HG03521 (cell line): ENCODE measurements around the gene RMI2.

ENCODE experiments used
- ATAC-seq: cut with Tn5 transposase; IDR thresholded peaks from one replicate; pipeline ENCODE4 v1.9.1; 2021; ENCODE audit warnings: mild to moderate bottlenecking, moderate library complexity; ENCODE audit not compliant: unreplicated experiment

Gene RMI2

GRCh38 chr16:11380836-11381235, 35.6 kb downstream of the RMI2 start:
- no peak for ATAC-seq

GRCh38 chr16:11383481-11384183, 38.4 kb downstream of the RMI2 start:
- ATAC-seq = no peak

GRCh38 chr16:11384184-11384955, 39.1 kb downstream of the RMI2 start:
- no peak for ATAC-seq

DNA sequence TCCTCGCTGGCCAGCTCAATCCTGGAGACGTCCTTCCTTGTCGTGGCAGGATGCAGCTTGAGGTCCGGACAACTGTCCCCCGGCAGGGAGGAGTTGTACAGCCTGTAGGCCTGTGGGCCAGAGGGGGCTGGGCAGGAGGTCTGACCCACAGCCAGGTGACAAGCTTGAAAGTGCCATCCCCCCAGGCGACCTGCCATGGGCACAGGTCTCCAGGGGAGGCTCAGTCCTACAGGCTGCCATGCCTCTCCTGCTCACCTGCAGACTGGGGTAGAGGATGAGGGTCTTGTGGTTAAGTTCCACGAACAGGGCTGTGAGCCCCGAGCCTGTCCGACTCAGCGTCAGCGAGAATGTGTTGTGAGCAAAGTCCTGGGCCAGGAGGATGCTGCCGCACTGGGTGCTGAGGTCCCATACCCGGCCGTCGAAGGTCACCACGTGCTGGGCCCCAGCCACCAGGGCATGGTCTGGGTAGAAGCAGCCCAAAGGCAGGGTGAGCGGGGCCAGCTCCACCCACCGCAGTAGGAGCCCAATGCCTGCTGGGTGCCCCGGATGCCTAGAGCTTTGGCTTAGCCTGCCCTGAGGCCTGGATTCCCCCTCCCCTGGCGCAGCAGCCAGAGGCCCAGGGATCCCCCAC, 39.8 kb downstream of the RMI2 start:
- no peak for ATAC-seq

DNA sequence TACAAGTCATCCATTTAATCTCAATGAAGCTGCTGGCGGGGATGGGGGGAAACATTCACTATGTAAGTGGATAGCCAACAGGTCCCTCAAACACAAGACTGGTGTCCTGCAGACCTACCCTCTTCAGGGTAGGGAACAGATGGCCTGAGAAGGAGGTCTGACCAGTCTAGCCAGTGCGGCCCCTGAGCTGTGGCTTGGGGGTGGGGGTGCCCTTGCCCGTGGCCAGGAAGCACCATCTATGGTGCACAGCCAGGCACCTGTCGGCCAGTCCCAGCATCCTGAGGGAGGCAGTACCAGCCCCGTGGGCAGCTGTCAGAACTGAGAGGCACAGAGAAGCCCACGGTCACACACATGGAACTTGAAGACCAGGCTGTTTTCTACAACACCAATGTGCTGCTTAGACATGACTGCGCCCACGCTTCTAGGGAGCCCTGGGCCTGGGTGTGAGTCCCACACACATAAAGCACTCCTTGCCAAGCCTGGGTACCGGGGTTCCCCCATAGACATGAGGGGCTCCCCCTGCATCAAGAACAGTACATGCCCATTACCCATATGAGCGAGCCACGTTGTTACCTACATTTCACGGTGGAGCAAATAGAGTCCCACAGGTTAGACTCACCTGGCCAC, 40.9 kb downstream of the RMI2 start:
- ATAC-seq = no peak

DNA sequence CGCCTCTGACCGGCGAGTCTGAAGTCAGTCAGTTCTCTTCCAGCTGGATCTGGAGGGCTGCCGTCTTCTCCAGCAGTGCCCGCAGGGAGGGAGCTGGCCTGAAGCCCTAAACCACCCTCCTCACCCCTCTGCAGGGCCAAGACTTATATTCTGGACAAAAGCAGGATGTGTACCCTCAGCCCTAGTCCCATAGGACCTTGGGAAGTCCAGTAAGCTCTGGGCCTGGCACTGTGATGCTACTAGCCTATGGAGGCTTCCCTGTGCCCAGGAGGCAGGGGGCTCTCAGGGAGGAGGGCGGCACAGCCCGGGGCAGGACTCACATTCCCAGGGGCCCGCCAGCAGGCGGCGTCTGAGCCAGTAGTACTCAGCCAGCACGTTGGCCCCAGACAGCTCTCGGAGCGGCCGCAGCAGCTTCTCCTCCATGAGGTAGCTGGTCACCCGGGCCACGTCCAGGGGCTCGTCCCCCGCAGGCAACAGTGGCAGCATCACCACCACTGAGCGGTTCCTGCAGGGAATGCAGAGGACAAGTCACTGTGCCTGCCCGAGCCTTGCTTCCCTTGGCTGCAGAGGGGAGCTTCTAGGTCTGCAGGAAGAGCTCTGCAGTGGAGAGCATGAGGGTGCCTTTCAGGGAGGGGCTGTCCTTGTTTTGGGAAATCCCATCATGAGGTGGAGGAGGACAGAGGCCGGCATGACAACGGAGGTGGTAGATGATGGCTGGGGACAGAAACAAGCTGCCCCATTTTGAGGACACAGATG, 41.7 kb downstream of the RMI2 start:
- ATAC-seq = no peak

DNA sequence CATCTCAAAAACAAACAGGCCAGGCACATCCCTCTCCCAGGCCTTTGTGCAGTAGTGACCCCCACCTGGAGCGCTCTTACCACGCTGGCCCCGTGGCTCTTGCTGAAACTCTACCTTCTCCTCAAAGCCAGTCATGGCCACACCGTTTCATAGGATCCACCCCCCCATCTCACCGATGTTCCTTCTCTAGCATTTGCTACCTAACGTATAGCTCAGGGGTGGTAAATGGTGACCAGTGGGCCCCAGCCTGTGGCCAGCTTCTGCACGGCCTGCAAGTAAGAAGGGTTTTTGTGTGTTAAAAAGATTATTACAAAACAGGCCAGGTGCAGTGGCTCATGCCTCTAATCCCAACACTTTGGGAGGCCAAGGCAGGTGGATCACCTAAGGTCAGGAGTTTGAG, 43.8 kb downstream of the RMI2 start:
- ATAC-seq = no peak

GRCh38 chr16:11389631-11390565, 44.6 kb downstream of the RMI2 start:
- no peak for ATAC-seq

GRCh38 chr16:11390573-11391495, 45.6 kb downstream of the RMI2 start:
- no peak for ATAC-seq

DNA sequence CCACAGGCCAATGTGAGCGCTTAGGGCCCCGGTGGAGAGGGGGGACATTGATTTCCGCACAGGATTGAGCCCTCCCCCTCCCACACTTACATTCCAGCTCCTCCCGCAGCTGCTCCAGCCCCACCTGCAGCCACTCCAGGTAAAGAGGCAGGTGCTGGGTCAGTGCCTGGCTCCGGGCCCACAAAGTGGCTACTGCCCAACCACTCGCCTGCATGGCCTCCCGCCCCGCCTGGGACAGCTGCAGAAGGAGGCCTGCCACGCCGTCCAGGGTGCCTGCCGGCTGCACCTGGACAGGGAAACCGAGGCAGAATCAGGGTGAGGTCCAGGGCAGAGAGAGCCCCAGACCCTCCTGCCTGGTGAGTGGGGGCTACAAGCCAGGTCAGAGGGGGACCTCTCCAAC, 46.3 kb downstream of the RMI2 start:
- no peak for ATAC-seq

GRCh38 chr16:11392041-11392581, 46.9 kb downstream of the RMI2 start:
- no peak for ATAC-seq

DNA sequence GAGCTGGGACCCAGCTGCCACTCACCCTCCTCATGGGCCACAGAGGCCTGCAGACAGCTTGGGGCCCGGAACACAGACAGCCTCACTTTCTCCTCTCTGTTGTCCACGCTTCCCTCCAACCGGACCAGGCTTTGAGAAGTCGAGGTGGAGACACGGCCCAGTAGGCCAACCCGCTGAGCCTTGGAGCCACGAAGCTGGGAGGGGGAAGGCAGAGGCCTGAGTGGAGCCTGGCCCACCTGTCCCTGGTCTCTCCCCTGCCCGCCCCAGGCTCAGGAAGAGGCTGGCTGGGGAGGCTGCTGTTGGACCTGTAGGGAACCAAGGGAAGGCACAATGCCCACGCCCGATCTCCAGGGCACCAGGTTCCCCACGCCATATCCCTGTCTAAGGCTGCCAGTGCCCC, 48.1 kb downstream of the RMI2 start:
- ATAC-seq = no peak

GRCh38 chr16:11393861-11394592, 48.8 kb downstream of the RMI2 start:
- no peak for ATAC-seq

GRCh38 chr16:11394593-11394960, 49.3 kb downstream of the RMI2 start:
- ATAC-seq = no peak

DNA sequence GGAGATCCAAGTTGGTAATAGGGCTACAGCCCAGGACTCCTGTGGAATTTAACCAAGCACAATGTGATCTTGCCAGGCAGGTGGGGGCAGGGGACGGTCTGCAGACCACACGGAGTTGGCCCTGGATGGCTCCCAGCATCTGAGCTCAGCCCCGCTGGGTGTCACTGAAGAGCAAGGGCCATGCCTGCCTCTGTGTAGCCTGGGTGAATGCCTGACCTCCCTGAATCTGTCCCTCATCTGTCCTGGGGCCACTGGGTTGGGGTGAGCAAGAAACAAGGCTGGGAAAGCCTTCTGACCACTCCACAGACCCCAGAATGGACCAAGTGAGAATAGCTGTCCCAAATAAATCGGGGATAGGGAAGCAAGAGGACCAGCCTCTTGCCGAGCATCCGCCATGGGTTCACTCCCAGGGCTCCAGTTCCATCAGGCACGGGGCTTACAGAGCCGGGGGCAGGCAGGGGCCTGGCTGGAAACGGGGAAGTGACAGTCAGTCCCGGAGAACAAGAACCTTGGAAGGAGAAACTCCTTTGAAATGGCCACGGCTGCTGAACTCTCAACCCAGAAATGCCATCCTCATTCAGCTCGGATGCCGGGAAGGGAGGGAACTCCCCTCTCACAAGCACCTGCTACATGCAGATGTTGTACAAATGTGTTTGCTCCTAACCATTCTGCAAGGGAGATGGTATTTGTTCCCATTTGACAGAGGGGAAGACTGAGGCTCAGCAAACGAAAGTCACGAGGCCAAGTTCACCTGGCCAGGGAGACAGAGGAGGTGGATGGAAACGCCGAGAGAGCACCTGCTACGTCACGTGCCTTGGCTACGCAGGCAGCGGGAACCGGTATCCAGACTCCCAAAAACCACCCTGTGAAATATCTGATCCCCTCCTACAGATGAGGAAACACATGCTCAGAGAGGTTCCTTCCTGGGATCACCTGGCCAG, 50.0 kb downstream of the RMI2 start:
- ATAC-seq = no peak

- no peak for ATAC-seq
These were observed 50.6 kb downstream of the RMI2 start for GRCh38 chr16:11395949-11396240.
